HL-60/S4 treated with retinoic acid at 250 ng/mL for 4 days and 3 days (cell line): ENCODE data around the gene KCTD5.

Experiments used
- in situ Hi-C: fragments of 300-500 bp; cut with MboI; formaldehyde crosslinking; loops from 2 replicates; pipeline ENCODE4 v1.7.0; 2022; ENCODE audit warnings: low sequenced_read_pairs

The KCTD5 gene

GRCh38 chr16:2748757-2749455 lies 66.6 kb downstream of the KCTD5 start:
- in situ Hi-C loops, result no loop called here

GRCh38 chr16:2749476-2749875 lies 67.2 kb downstream of the KCTD5 start:
- in situ Hi-C loops, result no loop called here

- in situ Hi-C loops, result no loop called here
These were observed 67.6 kb downstream of the KCTD5 start for GRCh38 chr16:2749936-2750335.

GRCh38 chr16:2751577-2752034 lies 69.3 kb downstream of the KCTD5 start:
- in situ Hi-C loops, result no loop called here

- in situ Hi-C loops, result no loop called here
These were observed 69.9 kb downstream of the KCTD5 start, which contains the start of gene SRRM2 for GRCh38 chr16:2752035-2752849. SRRM2 (plus strand) TSS chr16:2752638; CDS start chr16:2756365, 3,727 bp downstream.

GRCh38 chr16:2752850-2753732 lies 70.8 kb downstream of the KCTD5 start:
- in situ Hi-C loops, result no loop called here

GRCh38 chr16:2753733-2754020 lies 71.4 kb downstream of the KCTD5 start:
- in situ Hi-C loops, result no loop called here

- in situ Hi-C loops, result no loop called here
These were observed 72.8 kb downstream of the KCTD5 start for GRCh38 chr16:2755158-2755557.

GRCh38 chr16:2756288-2757015 lies 74.1 kb downstream of the KCTD5 start:
- in situ Hi-C loops, result no loop called here

GRCh38 chr16:2757344-2757743 lies 75.0 kb downstream of the KCTD5 start:
- in situ Hi-C loops, result no loop called here
